Right ventricle myocardium superior (tissue), 1 donor: ENCODE data around the gene IFNGR1. TPM values are rescaled to one million over a fixed set of nuclear protein-coding genes. Genes with fewer than 3 reads are reported as not detected.

Experiments
- total RNA-seq: library from RNA; stranded (reverse); fragmentation: NEBNext Ultra II Directional; extraction: Animal tissue kit (Norgen Biotek cat#: 25700); gene quantifications from one replicate; pipeline ENCODE4 v1.2.1, GENCODE V29; 2021
- donor health status: DM: no; HTN: yes; CAD: no; lungs with severe emphysema.

IFNGR1 gene
- total RNA-seq, 1 donor from 2014 or later: 99.9 TPM

Other genes starting within 250 kb of the IFNGR1 start
- gene IL20RA, start 174.4 kb downstream of the IFNGR1 start, total RNA-seq: 9.1 TPM
- gene IL22RA2, start 45.7 kb downstream of the IFNGR1 start, total RNA-seq: not detected